SU-DHL-6 (cell line): ENCODE results near the gene USF2.
A peak's percentile ranks its signal among the peaks of the same experiment; 100 is the strongest.

Experiments used
- H2AFZ ChIP-seq: fragments of 200-600 bp; sonication (generic); 2 replicates; pipeline ENCODE4 v1.6.1; 2014; ENCODE audit warnings: low read depth, mild to moderate bottlenecking, moderate library complexity, mixed read lengths, antibody characterized with exemption, low read length; ENCODE audit not compliant: severe bottlenecking
- H3F3A ChIP-seq: fragments of 200-600 bp; shearing (Covaris generic); 2 replicates; pipeline ENCODE4 v1.6.0; 2016; ENCODE audit warnings: antibody characterized with exemption, mild to moderate bottlenecking; ENCODE audit not compliant: insufficient read depth
- H3K27ac ChIP-seq: fragments of 200-600 bp; sonication (generic); 2 replicates; pipeline ENCODE4 v1.5.1; 2016; ENCODE audit warnings: low read depth, mild to moderate bottlenecking, low read length, moderate library complexity, mixed read lengths
- H3K27me3 ChIP-seq: fragments of 200-600 bp; sonication (generic), shearing (Covaris generic); 2 replicates; pipeline ENCODE4 v1.6.0; 2014; ENCODE audit warnings: mild to moderate bottlenecking, low read length
- H3K36me3 ChIP-seq: fragments of 200-600 bp; sonication (generic); 2 replicates; pipeline ENCODE4 v1.6.1; 2014; ENCODE audit warnings: mild to moderate bottlenecking, low read length, mixed read lengths
- H3K4me2 ChIP-seq: fragments of 300-600, 200-600 bp; shearing (Covaris generic), sonication (generic); 2 replicates; pipeline ENCODE4 v1.6.0; 2014; ENCODE audit warnings: low read length, low read depth, mild to moderate bottlenecking; ENCODE audit not compliant: poor library complexity, severe bottlenecking
- H3K4me3 ChIP-seq: fragments of 200-600 bp; sonication (generic); 2 replicates; pipeline ENCODE4 v1.5.1; 2014; ENCODE audit warnings: antibody characterized with exemption, low read length, mild to moderate bottlenecking, mixed read lengths; ENCODE audit not compliant: insufficient read depth, poor library complexity, severe bottlenecking
- H3K79me2 ChIP-seq: fragments of 200-600 bp; sonication (generic); 2 replicates; pipeline ENCODE4 v1.6.1; 2014; ENCODE audit warnings: mild to moderate bottlenecking, low read length, moderate library complexity; ENCODE audit not compliant: insufficient read depth
- H3K9ac ChIP-seq: fragments of 200-600 bp; sonication (generic); 2 replicates; pipeline ENCODE4 v1.7.0; 2014; ENCODE audit warnings: mild to moderate bottlenecking, low read length
- H3K9me2 ChIP-seq: fragments of 200-600 bp; sonication (generic); replicated peaks from 2 replicates; pipeline ENCODE4 v1.6.1; 2014; ENCODE audit warnings: low read length; ENCODE audit not compliant: insufficient read depth
- H3K9me3 ChIP-seq: fragments of 200-600 bp; sonication (generic); 2 replicates; pipeline ENCODE4 v1.6.1; 2014; ENCODE audit warnings: low read length, mixed read lengths; ENCODE audit not compliant: insufficient read depth
- H4K20me1 ChIP-seq: fragments of 200-600 bp; sonication (generic); 2 replicates; pipeline ENCODE4 v1.6.1; 2014; ENCODE audit warnings: low read depth, mild to moderate bottlenecking, antibody characterized with exemption, low read length, moderate library complexity, mixed read lengths
- CTCF ChIP-seq: fragments of 200-600 bp; sonication (generic); IDR thresholded peaks from one replicate; pipeline ENCODE4 v1.5.1; 2017; ENCODE audit warnings: antibody characterized with exemption, mild to moderate bottlenecking, low read length, moderate library complexity; ENCODE audit not compliant: insufficient read depth, poor library complexity, severe bottlenecking
- EZH2phosphoT487 ChIP-seq: fragments of 200-600 bp; sonication (generic), shearing (Covaris generic); conservative IDR thresholded peaks from 2 replicates; pipeline ENCODE4 v1.6.1; 2018; ENCODE audit warnings: mild to moderate bottlenecking, antibody characterized with exemption, low read length, moderate library complexity, mixed read lengths

Gene USF2

GRCh38 chr19:35329323-35329722 is 60.6 kb downstream of the USF2 start:
- Histone ChIP-seq H4K20me1 (peaks cover 2% of the 10 kb centered on the region; the same call in 1 of the 2 replicates), H3K27me3 (no peaks in the 10 kb centered on the region), H3K4me2 (peak overlapping the region; percentile 94), H3K36me3 (peaks cover 21% of the 10 kb centered on the region), H3K9ac (peak overlapping the region; percentile 96), H3K79me2 (peaks cover 49% of the 10 kb centered on the region), H3K9me3 (no peaks in the 10 kb centered on the region), H3K9me2 (no peaks in the 10 kb centered on the region), H3K4me3 (peak overlapping the region; percentile 89), H3K27ac (peak overlapping the region; percentile 96), H2AFZ (no peak overlapping the region), H3F3A (peaks cover 49% of the 10 kb centered on the region)
- TF ChIP-seq EZH2phosphoT487 (no peak), CTCF (no peak)
